ENCODE data around the gene IER2.

GRCh38 chr19:13127811-13128575 lies 22.2 kb upstream of the IER2 start:
- TF ChIP-seq POLR2A (IDR thresholded peaks at IDR 0.05) (no peak), CTCF (IDR thresholded peaks at IDR 0.05) (no peak)

Measured in heart left ventricle (tissue), 13 donors.